ENCODE data around the gene HLA-G. TPM values are rescaled to one million over a fixed set of nuclear protein-coding genes. Genes with fewer than 3 reads are reported as not detected.

Gene HLA-G
- total RNA-seq, 1 experiment from 2014 or later, result 0.50 TPM

DNA sequence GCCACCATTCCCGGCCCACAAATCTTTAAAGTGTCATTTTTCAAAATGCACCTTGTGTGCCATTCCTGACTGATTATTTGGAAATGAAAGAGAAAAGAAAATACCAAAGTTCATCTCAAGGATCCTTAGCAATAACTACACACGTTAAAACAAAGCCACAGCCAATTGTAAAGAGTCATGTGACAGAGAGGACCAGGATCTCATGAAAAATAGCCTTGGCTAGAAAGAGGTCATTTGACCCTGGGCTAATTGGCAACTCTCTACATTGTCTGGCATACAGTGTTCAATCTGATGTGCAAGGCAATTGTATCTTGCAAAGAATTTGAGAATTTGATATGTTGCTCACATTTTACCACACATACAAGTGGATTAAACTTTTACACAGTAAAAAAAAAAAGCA lies 31.6 kb upstream of the HLA-G start:
- peaks cover 14% of the 10 kb centered on the region for H3K79me2 ChIP-seq (ENCODE audit: low read depth)
- H3K27me3 ChIP-seq (ENCODE audit: insufficient read depth, low read depth), result no peaks in the 10 kb centered on the region
- intact Hi-C loops (cut with micrococcal nuclease; ENCODE audit: unreplicated experiment), result no loop called here
- no TSS peak for BruUV-seq (replicated peaks)
- DNase-seq, result no peak
- no peaks in the 10 kb centered on the region for H3K9me2 ChIP-seq (ENCODE audit: insufficient read depth)
- H3K4me1 ChIP-seq (replicated peaks; ENCODE audit: insufficient read depth), result peaks cover 15% of the 10 kb centered on the region
- no peaks in the 10 kb centered on the region for H4K20me1 ChIP-seq (ENCODE audit: insufficient read depth)
- CTCF ChIA-PET, result no interaction called here
- POLR2A ChIA-PET (ENCODE audit: unreplicated experiment), result no interaction called here
- no peaks in the 10 kb centered on the region for H3K9me3 ChIP-seq (ENCODE audit: insufficient read depth, low read depth)
- no peak overlapping the region for H3K4me3 ChIP-seq
- no peak overlapping the region for H3K27ac ChIP-seq
- H3K36me3 ChIP-seq (ENCODE audit: low read depth), result no peaks in the 10 kb centered on the region
- H3K4me2 ChIP-seq, result no peak overlapping the region
- H3F3A ChIP-seq (ENCODE audit: insufficient read depth, low read depth), result peaks cover 7% of the 10 kb centered on the region; the same call in 1 of the 2 replicates
- no peak overlapping the region for H2AFZ ChIP-seq
- TF ChIP-seq, protein P1, sequence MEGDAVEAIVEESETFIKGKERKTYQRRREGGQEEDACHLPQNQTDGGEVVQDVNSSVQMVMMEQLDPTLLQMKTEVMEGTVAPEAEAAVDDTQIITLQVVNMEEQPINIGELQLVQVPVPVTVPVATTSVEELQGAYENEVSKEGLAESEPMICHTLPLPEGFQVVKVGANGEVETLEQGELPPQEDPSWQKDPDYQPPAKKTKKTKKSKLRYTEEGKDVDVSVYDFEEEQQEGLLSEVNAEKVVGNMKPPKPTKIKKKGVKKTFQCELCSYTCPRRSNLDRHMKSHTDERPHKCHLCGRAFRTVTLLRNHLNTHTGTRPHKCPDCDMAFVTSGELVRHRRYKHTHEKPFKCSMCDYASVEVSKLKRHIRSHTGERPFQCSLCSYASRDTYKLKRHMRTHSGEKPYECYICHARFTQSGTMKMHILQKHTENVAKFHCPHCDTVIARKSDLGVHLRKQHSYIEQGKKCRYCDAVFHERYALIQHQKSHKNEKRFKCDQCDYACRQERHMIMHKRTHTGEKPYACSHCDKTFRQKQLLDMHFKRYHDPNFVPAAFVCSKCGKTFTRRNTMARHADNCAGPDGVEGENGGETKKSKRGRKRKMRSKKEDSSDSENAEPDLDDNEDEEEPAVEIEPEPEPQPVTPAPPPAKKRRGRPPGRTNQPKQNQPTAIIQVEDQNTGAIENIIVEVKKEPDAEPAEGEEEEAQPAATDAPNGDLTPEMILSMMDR (conservative IDR thresholded peaks at IDR 0.05), result no peak
- TF ChIP-seq EZH2 (IDR thresholded peaks at IDR 0.05; ENCODE audit: low read depth), result no peak

DNA sequence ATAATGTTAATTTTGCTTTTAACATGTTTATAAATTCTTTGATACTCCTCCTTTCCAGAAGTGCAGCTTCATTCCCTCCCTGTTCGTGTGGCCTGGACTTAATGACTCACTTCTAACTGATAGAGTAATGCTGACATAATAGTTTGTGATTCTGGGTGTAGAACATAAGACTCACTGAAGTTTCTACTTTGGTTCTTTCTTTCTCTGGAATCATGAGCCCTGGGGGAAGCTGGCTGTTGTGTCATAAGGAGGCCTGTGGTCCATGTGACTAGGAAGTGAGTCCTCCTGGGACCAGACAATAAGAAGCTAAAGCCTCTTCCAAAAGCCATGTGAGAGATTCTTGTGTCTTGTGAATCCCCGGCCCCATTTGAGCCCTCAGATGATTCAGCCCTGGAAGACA lies 30.5 kb upstream of the HLA-G start:
- BruUV-seq (replicated peaks), result no TSS peak
- Histone ChIP-seq H3K9me2 (ENCODE audit: insufficient read depth) (no peaks in the 10 kb centered on the region), H3K36me3 (ENCODE audit: low read depth) (no peaks in the 10 kb centered on the region), H3K4me1 (replicated peaks; ENCODE audit: insufficient read depth) (peaks cover 13% of the 10 kb centered on the region; the same call in 1 of the 2 replicates), H3K27me3 (ENCODE audit: insufficient read depth, low read depth) (no peaks in the 10 kb centered on the region), H2AFZ (no peak overlapping the region), H3K9me3 (ENCODE audit: insufficient read depth, low read depth) (no peaks in the 10 kb centered on the region), H3K4me2 (no peak overlapping the region), H3K79me2 (ENCODE audit: low read depth) (peaks cover 3% of the 10 kb centered on the region), H3K27ac (peak overlapping the region; percentile 40), H3K4me3 (no peak overlapping the region), H4K20me1 (ENCODE audit: insufficient read depth) (no peaks in the 10 kb centered on the region), H3F3A (ENCODE audit: insufficient read depth, low read depth) (no peaks in the 10 kb centered on the region)
- no peak for TF ChIP-seq EZH2 (IDR thresholded peaks at IDR 0.05; ENCODE audit: low read depth)
- TF ChIP-seq, protein P1 (conservative IDR thresholded peaks at IDR 0.05), result no peak
- ChIA-PET POLR2A (ENCODE audit: unreplicated experiment) (no interaction called here), CTCF (interaction anchor here (1.0 kb wide), 1 partner anchor 145 kb away, joined by 3 read pairs; no protein-coding TSS in a partner anchor)
- intact Hi-C loops (cut with micrococcal nuclease; ENCODE audit: unreplicated experiment), result no loop called here
- DNase-seq, result peak in 1 of 2 experiments; percentile 42

DNA sequence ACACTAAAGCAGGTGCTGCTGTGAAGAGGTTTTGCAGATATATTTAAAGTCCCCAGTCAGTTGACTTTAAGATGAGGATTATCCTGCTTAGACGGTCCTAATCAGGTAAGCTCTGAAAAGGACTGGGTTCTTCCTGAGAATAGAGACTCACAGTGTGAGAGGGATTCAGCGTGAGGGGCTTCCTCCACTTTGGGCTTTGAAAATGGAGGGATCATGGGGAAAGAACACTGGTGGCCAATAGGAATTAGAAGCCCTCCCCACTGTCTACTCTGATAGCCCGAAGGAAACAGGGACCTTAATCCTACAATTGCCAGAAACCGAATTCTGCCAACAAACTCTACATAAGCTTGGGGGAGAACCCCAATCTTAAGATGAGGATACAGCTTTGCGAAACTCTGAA lies 29.7 kb upstream of the HLA-G start:
- H3K27ac ChIP-seq, result no peak overlapping the region
- no peaks in the 10 kb centered on the region for H3K27me3 ChIP-seq (ENCODE audit: insufficient read depth, low read depth)
- intact Hi-C loops (cut with micrococcal nuclease; ENCODE audit: unreplicated experiment), result no loop called here
- no peaks in the 10 kb centered on the region for H3F3A ChIP-seq (ENCODE audit: insufficient read depth, low read depth)
- TF ChIP-seq EZH2 (IDR thresholded peaks at IDR 0.05; ENCODE audit: low read depth), result no peak
- TF ChIP-seq, protein P1 (conservative IDR thresholded peaks at IDR 0.05), result no peak
- H3K36me3 ChIP-seq (ENCODE audit: low read depth), result no peaks in the 10 kb centered on the region
- BruUV-seq (replicated peaks), result no TSS peak
- H3K9me2 ChIP-seq (ENCODE audit: insufficient read depth), result no peaks in the 10 kb centered on the region
- H3K79me2 ChIP-seq (ENCODE audit: low read depth), result no peaks in the 10 kb centered on the region
- H2AFZ ChIP-seq, result no peak overlapping the region
- H3K9me3 ChIP-seq (ENCODE audit: insufficient read depth, low read depth), result no peaks in the 10 kb centered on the region
- no peak overlapping the region for H3K4me2 ChIP-seq
- no peak for DNase-seq
- H3K4me1 ChIP-seq (replicated peaks; ENCODE audit: insufficient read depth), result peaks cover 13% of the 10 kb centered on the region; the same call in 1 of the 2 replicates
- ChIA-PET CTCF (no interaction called here), POLR2A (ENCODE audit: unreplicated experiment) (interaction anchor here (0.6 kb wide), 1 partner anchor 128 kb away, joined by 4 read pairs; no protein-coding TSS in a partner anchor)
- no peak overlapping the region for H3K4me3 ChIP-seq
- H4K20me1 ChIP-seq (ENCODE audit: insufficient read depth), result no peaks in the 10 kb centered on the region
